ENCODE data around the gene FAM186B. TPM values are rescaled to one million over a fixed set of nuclear protein-coding genes. Genes with fewer than 3 reads are reported as not detected.

The FAM186B gene
- total RNA-seq, 1 donor from 2014 or later = 0.65 TPM

DNA sequence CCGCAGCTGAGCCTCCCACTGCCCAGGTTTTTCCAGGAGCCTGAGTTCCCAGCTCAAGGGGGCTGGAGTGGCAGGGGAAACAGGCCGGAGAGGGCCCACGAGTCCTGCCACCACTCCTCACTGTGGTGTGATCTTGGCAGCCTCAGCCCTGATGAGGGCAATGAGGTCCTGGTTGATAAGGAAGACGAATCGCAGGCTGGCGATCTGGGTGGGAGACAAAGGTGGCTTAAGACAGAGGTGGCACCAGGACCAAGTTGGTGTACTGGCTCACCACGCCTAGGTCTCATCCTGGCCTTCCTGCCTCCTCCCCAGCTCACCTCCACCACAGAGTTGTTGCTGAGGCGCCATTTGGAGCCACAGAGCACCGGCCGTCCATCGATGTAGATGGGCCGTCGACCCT lies 46.9 kb downstream of the FAM186B start:
- ATAC-seq = no peak
- no peak overlapping the region for H3K27ac ChIP-seq

GRCh38 chr12:49557917-49558215 lies 47.6 kb downstream of the FAM186B start:
- Histone ChIP-seq H3K9me3 (no peaks in the 10 kb centered on the region), H3K27ac (no peak overlapping the region), H3K27me3 (ENCODE audit: low read depth) (no peaks in the 10 kb centered on the region), H3K36me3 (peaks cover 66% of the 10 kb centered on the region), H3K4me3 (no peak overlapping the region), H3K4me1 (no peaks in the 10 kb centered on the region)
- TF ChIP-seq CTCF (IDR thresholded peaks at IDR 0.05) = no peak
- DNase-seq (no peak), ATAC-seq (no peak)
- intact Hi-C loops (cut with DNase I) = no loop called here

More for the DNA sequence above, 46.9 kb downstream of the FAM186B start:
- H3K9me3 ChIP-seq = no peaks in the 10 kb centered on the region
- H3K4me3 ChIP-seq = no peak overlapping the region
- H3K4me1 ChIP-seq = no peaks in the 10 kb centered on the region
- H3K27me3 ChIP-seq (ENCODE audit: low read depth) = no peaks in the 10 kb centered on the region
- intact Hi-C loops (cut with DNase I) = no loop called here
- peaks cover 72% of the 10 kb centered on the region for H3K36me3 ChIP-seq
- TF ChIP-seq CTCF (IDR thresholded peaks at IDR 0.05) = no peak
- no peak for DNase-seq

GRCh38 chr12:49557187-49557916 lies 48.1 kb downstream of the FAM186B start:
- peak in 1 of 2 donors; percentile 8 for ATAC-seq
- Histone ChIP-seq H3K27ac (no peak overlapping the region), H3K9me3 (no peaks in the 10 kb centered on the region), H3K27me3 (ENCODE audit: low read depth) (no peaks in the 10 kb centered on the region), H3K4me1 (no peaks in the 10 kb centered on the region), H3K4me3 (no peak overlapping the region), H3K36me3 (peaks cover 60% of the 10 kb centered on the region)
- DNase-seq = no peak
- TF ChIP-seq CTCF (IDR thresholded peaks at IDR 0.05) = no peak
- intact Hi-C loops (cut with DNase I) = no loop called here

DNA sequence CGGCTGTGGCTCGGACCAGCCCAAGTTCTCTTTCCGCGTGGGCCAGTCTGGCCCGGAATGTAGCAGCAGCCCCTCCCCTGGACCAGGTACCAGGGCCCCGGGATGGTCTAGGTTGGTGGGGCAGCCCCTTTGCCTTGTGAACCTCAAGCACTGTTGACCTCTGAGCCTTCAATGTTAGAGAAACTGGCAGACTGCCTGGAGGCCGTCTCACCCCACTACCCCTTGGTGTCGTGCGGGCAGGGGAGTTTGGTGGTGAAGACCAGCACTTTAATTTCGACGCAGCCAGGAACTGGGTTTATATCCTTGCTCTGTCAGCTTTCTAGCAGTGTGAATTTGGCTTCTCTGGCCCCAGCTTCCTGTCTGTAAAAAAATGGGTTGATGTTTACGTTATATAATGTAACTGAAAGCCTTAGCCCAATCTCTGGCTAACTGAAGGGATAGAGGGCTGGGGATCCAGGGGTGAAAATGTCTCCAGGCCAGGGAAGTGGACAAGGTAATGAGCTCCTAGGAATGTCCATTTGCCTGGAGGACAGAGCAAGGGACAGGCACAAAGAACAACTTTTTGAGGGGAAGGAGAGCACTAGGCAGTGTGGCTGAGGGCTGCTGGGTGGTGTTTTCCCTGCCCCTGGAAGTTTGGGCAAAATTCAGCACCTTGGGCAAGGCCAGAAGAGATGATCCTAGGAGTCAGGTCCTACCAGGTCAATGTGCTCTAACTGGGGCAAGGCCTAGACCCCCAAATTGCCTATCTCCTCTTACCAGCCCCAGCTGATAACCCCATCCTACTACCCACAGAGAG lies 48.9 kb downstream of the FAM186B start:
- H3K27me3 ChIP-seq (ENCODE audit: low read depth) = no peaks in the 10 kb centered on the region
- intact Hi-C loops (cut with DNase I) = no loop called here
- DNase-seq = peak; percentile 3
- no peak for TF ChIP-seq CTCF (IDR thresholded peaks at IDR 0.05)
- no peak for ATAC-seq
- H3K9me3 ChIP-seq = no peaks in the 10 kb centered on the region
- no peaks in the 10 kb centered on the region for H3K4me1 ChIP-seq
- peaks cover 53% of the 10 kb centered on the region for H3K36me3 ChIP-seq
- H3K4me3 ChIP-seq = no peak overlapping the region
- H3K27ac ChIP-seq = no peak overlapping the region

- Histone ChIP-seq H3K36me3 (peaks cover 46% of the 10 kb centered on the region), H3K27ac (no peak overlapping the region), H3K9me3 (no peaks in the 10 kb centered on the region), H3K4me1 (no peaks in the 10 kb centered on the region), H3K27me3 (ENCODE audit: low read depth) (no peaks in the 10 kb centered on the region), H3K4me3 (no peak overlapping the region)
- DNase-seq (peak; percentile 38), ATAC-seq (no peak)
- no peak for TF ChIP-seq CTCF (IDR thresholded peaks at IDR 0.05)
- intact Hi-C loops (cut with DNase I) = no loop called here
Measured at GRCh38 chr12:49555631-49556390, 49.6 kb downstream of the FAM186B start.

All from lower lobe of right lung (tissue), 2 donors.